Neural cell (in vitro differentiated cells): ENCODE data around the gene DOK6.

Source experiments
- MXI1 ChIP-seq: fragments of 450-650 bp; conservative IDR thresholded peaks from 2 replicates; pipeline ENCODE4 v1.6.1; 2014; ENCODE audit warnings: antibody characterized with exemption, mild to moderate bottlenecking; ENCODE audit not compliant: poor library complexity, severe bottlenecking
- RAD21 ChIP-seq: fragments of 450-650 bp; conservative IDR thresholded peaks from 2 replicates; pipeline ENCODE4 v1.6.1; 2014; ENCODE audit warnings: antibody characterized with exemption, mild to moderate bottlenecking, moderate library complexity
- SMC3 ChIP-seq: fragments of 450-650 bp; conservative IDR thresholded peaks from 2 replicates; pipeline ENCODE4 v1.6.1; 2014; ENCODE audit warnings: antibody characterized with exemption, mild to moderate bottlenecking, moderate library complexity; ENCODE audit not compliant: poor library complexity
- TAF1 ChIP-seq: IDR thresholded peaks from 2 replicates; pipeline ENCODE4 v1.6.1; 2012; ENCODE audit warnings: low read depth
- TF ChIP-seq, protein P1 (sequence below): fragments of 450-650 bp; IDR thresholded peaks from 2 replicates; pipeline ENCODE4 v1.5.1; 2014; ENCODE audit warnings: antibody characterized with exemption, mild to moderate bottlenecking, moderate library complexity; ENCODE audit not compliant: poor library complexity, severe bottlenecking
- TF ChIP-seq, protein P2 (sequence below): IDR thresholded peaks from 2 replicates; pipeline ENCODE4 v1.6.1; 2012; ENCODE audit warnings: borderline replicate concordance

DNA sequence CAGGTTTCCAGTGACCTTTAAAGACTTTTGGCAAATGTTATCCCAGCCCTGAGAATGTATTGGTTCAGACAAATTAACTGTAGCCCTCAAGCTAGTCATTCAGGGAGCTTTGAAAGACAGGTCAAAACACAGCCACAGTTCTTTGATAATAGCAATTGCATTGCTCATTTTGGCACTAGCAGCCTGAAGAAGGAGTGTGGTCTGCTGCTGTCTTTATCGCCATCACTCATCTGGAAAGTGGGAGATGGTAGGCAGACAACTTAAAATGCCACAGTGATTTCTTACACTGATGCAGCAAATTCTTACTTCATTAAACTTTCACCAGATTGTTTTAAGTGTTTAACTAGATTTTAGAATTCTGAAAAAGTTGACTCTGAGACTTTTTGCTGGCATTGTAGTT, 47.2 kb downstream of the DOK6 start:
- TF ChIP-seq RAD21 (no peak), TAF1 (no peak), MXI1 (no peak), SMC3 (no peak)
- TF ChIP-seq, protein P1, sequence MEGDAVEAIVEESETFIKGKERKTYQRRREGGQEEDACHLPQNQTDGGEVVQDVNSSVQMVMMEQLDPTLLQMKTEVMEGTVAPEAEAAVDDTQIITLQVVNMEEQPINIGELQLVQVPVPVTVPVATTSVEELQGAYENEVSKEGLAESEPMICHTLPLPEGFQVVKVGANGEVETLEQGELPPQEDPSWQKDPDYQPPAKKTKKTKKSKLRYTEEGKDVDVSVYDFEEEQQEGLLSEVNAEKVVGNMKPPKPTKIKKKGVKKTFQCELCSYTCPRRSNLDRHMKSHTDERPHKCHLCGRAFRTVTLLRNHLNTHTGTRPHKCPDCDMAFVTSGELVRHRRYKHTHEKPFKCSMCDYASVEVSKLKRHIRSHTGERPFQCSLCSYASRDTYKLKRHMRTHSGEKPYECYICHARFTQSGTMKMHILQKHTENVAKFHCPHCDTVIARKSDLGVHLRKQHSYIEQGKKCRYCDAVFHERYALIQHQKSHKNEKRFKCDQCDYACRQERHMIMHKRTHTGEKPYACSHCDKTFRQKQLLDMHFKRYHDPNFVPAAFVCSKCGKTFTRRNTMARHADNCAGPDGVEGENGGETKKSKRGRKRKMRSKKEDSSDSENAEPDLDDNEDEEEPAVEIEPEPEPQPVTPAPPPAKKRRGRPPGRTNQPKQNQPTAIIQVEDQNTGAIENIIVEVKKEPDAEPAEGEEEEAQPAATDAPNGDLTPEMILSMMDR = no peak
- TF ChIP-seq, protein P2, sequence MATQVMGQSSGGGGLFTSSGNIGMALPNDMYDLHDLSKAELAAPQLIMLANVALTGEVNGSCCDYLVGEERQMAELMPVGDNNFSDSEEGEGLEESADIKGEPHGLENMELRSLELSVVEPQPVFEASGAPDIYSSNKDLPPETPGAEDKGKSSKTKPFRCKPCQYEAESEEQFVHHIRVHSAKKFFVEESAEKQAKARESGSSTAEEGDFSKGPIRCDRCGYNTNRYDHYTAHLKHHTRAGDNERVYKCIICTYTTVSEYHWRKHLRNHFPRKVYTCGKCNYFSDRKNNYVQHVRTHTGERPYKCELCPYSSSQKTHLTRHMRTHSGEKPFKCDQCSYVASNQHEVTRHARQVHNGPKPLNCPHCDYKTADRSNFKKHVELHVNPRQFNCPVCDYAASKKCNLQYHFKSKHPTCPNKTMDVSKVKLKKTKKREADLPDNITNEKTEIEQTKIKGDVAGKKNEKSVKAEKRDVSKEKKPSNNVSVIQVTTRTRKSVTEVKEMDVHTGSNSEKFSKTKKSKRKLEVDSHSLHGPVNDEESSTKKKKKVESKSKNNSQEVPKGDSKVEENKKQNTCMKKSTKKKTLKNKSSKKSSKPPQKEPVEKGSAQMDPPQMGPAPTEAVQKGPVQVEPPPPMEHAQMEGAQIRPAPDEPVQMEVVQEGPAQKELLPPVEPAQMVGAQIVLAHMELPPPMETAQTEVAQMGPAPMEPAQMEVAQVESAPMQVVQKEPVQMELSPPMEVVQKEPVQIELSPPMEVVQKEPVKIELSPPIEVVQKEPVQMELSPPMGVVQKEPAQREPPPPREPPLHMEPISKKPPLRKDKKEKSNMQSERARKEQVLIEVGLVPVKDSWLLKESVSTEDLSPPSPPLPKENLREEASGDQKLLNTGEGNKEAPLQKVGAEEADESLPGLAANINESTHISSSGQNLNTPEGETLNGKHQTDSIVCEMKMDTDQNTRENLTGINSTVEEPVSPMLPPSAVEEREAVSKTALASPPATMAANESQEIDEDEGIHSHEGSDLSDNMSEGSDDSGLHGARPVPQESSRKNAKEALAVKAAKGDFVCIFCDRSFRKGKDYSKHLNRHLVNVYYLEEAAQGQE = no peak
